Endothelial cell of umbilical vein (primary cell): ENCODE measurements around the gene ATXN1. TPM values are rescaled to one million over a fixed set of nuclear protein-coding genes. Genes with fewer than 3 reads are reported as not detected.

ENCODE experiments used
- BruUV-seq: library from RNA; stranded (reverse); fragments of 400-500 nt; replicated peaks from 2 replicates; lab custom pipeline; 2021; lab: Mats Ljungman, UMichigan
- CTCF ChIA-PET: fragments of 300-600, 350-600 bp; sonication (Branson Sonifier 250); formaldehyde crosslinking; loops from one replicate; lab custom pipeline; 2021; ENCODE audit warnings: antibody characterized with exemption, inconsistent platforms; lab: Charles Lee
- POLR2A ChIA-PET: fragments of 300-600, 350-600 bp; sonication (Branson Sonifier 250); formaldehyde crosslinking; loops from one replicate; lab custom pipeline; 2021; ENCODE audit warnings: antibody characterized with exemption, inconsistent platforms; lab: Charles Lee
- DNase-seq: peaks from one replicate; pipeline ENCODE4 v3.0.0-alpha.2; 2011; ENCODE audit warnings: low read depth, low spot score
- FAIRE-seq: peaks from 2 replicates; lab custom pipeline; 2011; peaks lifted over from hg19 to GRCh38; lab: Jason Lieb, UNC
- H2AFZ ChIP-seq: 2 replicates; pipeline ENCODE4 v1.6.0; 2012; ENCODE audit warnings: low read depth, low read length, control low read depth, inconsistent platforms
- H3K27ac ChIP-seq: 2 replicates; pipeline ENCODE4 v1.5.1; 2011; ENCODE audit warnings: low read depth, mild to moderate bottlenecking, control low read depth, low read length, moderate library complexity; ENCODE audit not compliant: insufficient read depth
- H3K27me3 ChIP-seq, 2 experiments: 2 replicates each; pipeline versions ENCODE4 v1.6.0 to v1.6.1; 2011; ENCODE audit warnings: low read length in 2 of 2, mixed read lengths in 1 of 2; ENCODE audit not compliant: control insufficient read depth in 2 of 2, insufficient read depth in 2 of 2
- H3K36me3 ChIP-seq, 2 experiments: 2 replicates in 1 of 2; 3 replicates in 1 of 2; pipeline ENCODE4 v1.5.1; 2011; ENCODE audit warnings: low read length in 2 of 2, mild to moderate bottlenecking in 1 of 2, moderate library complexity in 1 of 2; ENCODE audit not compliant: control insufficient read depth in 2 of 2, insufficient read depth in 2 of 2; ENCODE audit errors: extremely low read depth in 1 of 2
- H3K4me1 ChIP-seq: 3 replicates; pipeline ENCODE4 v1.5.1; 2011; ENCODE audit warnings: mild to moderate bottlenecking, low read length; ENCODE audit not compliant: control insufficient read depth, insufficient read depth; ENCODE audit errors: extremely low read depth
- H3K4me2 ChIP-seq: 2 replicates; pipeline ENCODE4 v1.6.1; 2011; ENCODE audit warnings: low read length, control low read depth, mixed read lengths; ENCODE audit not compliant: insufficient read depth
- H3K4me3 ChIP-seq, 3 experiments: fragments of 200-600 bp in 1 of 3; sonication (generic), shearing (Covaris generic) in 1 of 3; replicated peaks in 1 of 3; 2 replicates each; pipeline ENCODE4 v1.5.1; 2011 to 2016; ENCODE audit warnings: control low read depth in 3 of 3, low read length in 3 of 3, mild to moderate bottlenecking in 2 of 3, inconsistent platforms in 1 of 3, low read depth in 1 of 3, moderate library complexity in 1 of 3; ENCODE audit not compliant: insufficient read depth in 1 of 3
- H3K79me2 ChIP-seq: 2 replicates; pipeline ENCODE4 v1.6.0; 2012; ENCODE audit warnings: low read length, inconsistent platforms; ENCODE audit not compliant: control insufficient read depth, insufficient read depth
- H3K9ac ChIP-seq: replicated peaks from 2 replicates; pipeline ENCODE3; 2011; ENCODE audit warnings: low read length, control low read depth; ENCODE audit not compliant: insufficient read depth; ENCODE audit errors: extremely low read depth
- H3K9me1 ChIP-seq: replicated peaks from 3 replicates; pipeline ENCODE4 v1.6.0; 2011; ENCODE audit warnings: mild to moderate bottlenecking, low read length; ENCODE audit not compliant: control insufficient read depth, insufficient read depth; ENCODE audit errors: extremely low read depth
- H3K9me3 ChIP-seq: replicated peaks from 2 replicates; pipeline ENCODE4 v1.5.1; 2012; ENCODE audit warnings: low read length, inconsistent platforms; ENCODE audit not compliant: control insufficient read depth, insufficient read depth
- H4K20me1 ChIP-seq: replicated peaks from 2 replicates; pipeline ENCODE3; 2011; ENCODE audit warnings: mild to moderate bottlenecking, low read length; ENCODE audit not compliant: control insufficient read depth, insufficient read depth; ENCODE audit errors: extremely low read depth
- EZH2 ChIP-seq: IDR thresholded peaks from 2 replicates; pipeline ENCODE4 v1.6.1; 2012; ENCODE audit warnings: borderline replicate concordance, low read depth, mild to moderate bottlenecking, moderate library complexity, low read length, inconsistent platforms; ENCODE audit not compliant: severe bottlenecking
- FOS ChIP-seq: IDR thresholded peaks from 2 replicates; pipeline ENCODE4 v1.6.1; 2011; ENCODE audit warnings: mild to moderate bottlenecking, low read length, moderate library complexity, borderline replicate concordance; ENCODE audit not compliant: insufficient read depth
- GATA2 ChIP-seq: IDR thresholded peaks from 2 replicates; pipeline ENCODE4 v1.7.0; 2011; ENCODE audit warnings: low read depth, mild to moderate bottlenecking, moderate library complexity, mixed read lengths, low read length; ENCODE audit not compliant: insufficient read length, insufficient read depth
- JUN ChIP-seq: IDR thresholded peaks from 2 replicates; pipeline ENCODE4 v1.6.1; 2011; ENCODE audit warnings: borderline replicate concordance, low read depth; ENCODE audit not compliant: insufficient read length, insufficient read depth
- MYC ChIP-seq: IDR thresholded peaks from one replicate; pipeline ENCODE4 v1.6.1; 2011; ENCODE audit warnings: mild to moderate bottlenecking, low read depth, low read length
- POLR2A ChIP-seq: IDR thresholded peaks from 2 replicates; pipeline ENCODE4 v1.6.1; 2012; ENCODE audit warnings: low read depth, mild to moderate bottlenecking, control low read depth, low read length
- POLR2AphosphoS5 ChIP-seq: IDR thresholded peaks from 2 replicates; pipeline ENCODE4 v1.6.1; 2012; ENCODE audit warnings: low read depth, mild to moderate bottlenecking, control low read depth, low read length, moderate library complexity; ENCODE audit not compliant: insufficient read depth
- dilution Hi-C: fragments of 300-500 bp; cut with MboI; formaldehyde crosslinking; loops from one replicate; pipeline ENCODE4 v1.15.0; 2019; ENCODE audit warnings: low sequenced_read_pairs; ENCODE audit not compliant: extremely low pct_ligation_motif_present
- intact Hi-C: fragments of 100-400 bp; cut with micrococcal nuclease; formaldehyde crosslinking; loops from one replicate; pipeline ENCODE4 v1.10.0; 2022
- polyA plus RNA-seq, 4 experiments: library from polyadenylated mRNA; depleted of rRNA in 3 of 4; stranded (reverse) in 3 of 4; unstranded in 1 of 4; fragments of >200 nt; gene quantifications; 2 replicates each; pipeline versions ENCODE4 v1.2.1 to v1.2.3, GENCODE V29; 2011 to 2012; ENCODE audit warnings: missing spikeins in 1 of 4
- total RNA-seq: library from RNA; stranded (reverse); gene quantifications from 2 replicates; pipeline ENCODE4 v1.2.3, GENCODE V29; 2021
- TF ChIP-seq, protein P1 (sequence below), 2 donors: IDR thresholded peaks; 1 replicate in 1 of 2; 2 replicates in 1 of 2; pipeline ENCODE4 v1.5.1; 2011; ENCODE audit warnings: low read length in 2 of 2, mild to moderate bottlenecking in 2 of 2, moderate library complexity in 2 of 2, control low read depth in 1 of 2, inconsistent platforms in 1 of 2, low read depth in 1 of 2; ENCODE audit not compliant: insufficient read depth in 1 of 2; ENCODE audit errors: extremely low read depth in 1 of 2
- TF ChIP-seq, protein P2 (sequence below): IDR thresholded peaks from 2 replicates; pipeline ENCODE4 v1.6.1; 2011; ENCODE audit not compliant: insufficient read depth, insufficient read length

ATXN1 gene
- total and polyA plus RNA-seq, 2 donors (not counting 3 experiments of a cell fraction or from before 2014, with no cell fraction given), result 16.4 to 33.0 TPM

DNA sequence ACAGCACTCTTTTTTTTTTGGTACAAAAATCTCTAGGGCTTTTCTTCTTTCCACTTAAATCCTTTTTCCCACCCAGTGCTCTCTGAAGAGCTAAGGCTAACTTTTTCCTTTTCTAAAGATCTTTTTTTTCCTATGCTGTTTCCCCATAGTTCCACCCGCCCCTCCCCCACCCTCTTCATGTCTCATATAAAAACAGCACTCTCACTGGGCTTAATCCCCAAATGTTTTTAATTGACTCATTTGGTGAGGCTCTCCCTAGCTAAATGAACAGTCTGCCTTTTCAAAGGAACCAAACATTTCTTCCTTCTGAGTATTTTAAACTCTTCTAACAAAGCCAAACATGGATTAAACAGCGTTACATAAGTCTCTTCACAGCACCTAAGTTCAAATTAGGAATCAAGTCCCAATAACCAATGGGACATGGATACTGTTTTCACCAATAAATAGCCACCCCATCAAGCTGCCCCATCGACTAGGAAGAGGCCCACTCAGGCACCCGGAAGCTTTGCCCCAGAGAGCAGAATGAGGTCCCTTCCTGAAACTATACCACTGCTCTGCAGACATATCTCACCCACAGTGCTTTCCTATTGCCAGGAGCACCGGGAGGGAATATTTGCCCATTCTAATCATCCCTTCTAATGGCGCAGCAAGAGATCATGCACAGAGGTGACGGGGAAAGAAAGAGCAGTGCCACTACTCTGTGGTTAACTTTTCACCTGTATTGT is 63.7 kb downstream of the ATXN1 start:
- dilution Hi-C loops (no loop called here), intact Hi-C loops (no loop called here)
- BruUV-seq, result no TSS peak
- Histone ChIP-seq H3K79me2 (no peaks in the 10 kb centered on the region), H3K27ac (no peak overlapping the region), H3K27me3 (no peaks in the 10 kb centered on the region), H3K4me1 (no peaks in the 10 kb centered on the region), H3K9me1 (no peaks in the 10 kb centered on the region), H4K20me1 (peaks cover 2% of the 10 kb centered on the region), H3K4me3 (no peak overlapping the region), H3K9ac (no peak overlapping the region), H3K4me2 (no peak overlapping the region), H3K36me3 (no peaks in the 10 kb centered on the region), H2AFZ (no peak overlapping the region), H3K9me3 (no peaks in the 10 kb centered on the region)
- FAIRE-seq, result no peak
- POLR2A ChIA-PET, result interaction anchor here (0.5 kb wide), 1 partner anchor 63 kb away, joined by 4 read pairs; no protein-coding TSS in a partner anchor
- CTCF ChIA-PET, result interaction anchor here (0.7 to 2.1 kb wide), 7 partner anchors 9 to 187 kb away, joined by 3 to 9 read pairs (median 3); partner anchors contain the start of gene ATXN1
- TF ChIP-seq, protein P1, sequence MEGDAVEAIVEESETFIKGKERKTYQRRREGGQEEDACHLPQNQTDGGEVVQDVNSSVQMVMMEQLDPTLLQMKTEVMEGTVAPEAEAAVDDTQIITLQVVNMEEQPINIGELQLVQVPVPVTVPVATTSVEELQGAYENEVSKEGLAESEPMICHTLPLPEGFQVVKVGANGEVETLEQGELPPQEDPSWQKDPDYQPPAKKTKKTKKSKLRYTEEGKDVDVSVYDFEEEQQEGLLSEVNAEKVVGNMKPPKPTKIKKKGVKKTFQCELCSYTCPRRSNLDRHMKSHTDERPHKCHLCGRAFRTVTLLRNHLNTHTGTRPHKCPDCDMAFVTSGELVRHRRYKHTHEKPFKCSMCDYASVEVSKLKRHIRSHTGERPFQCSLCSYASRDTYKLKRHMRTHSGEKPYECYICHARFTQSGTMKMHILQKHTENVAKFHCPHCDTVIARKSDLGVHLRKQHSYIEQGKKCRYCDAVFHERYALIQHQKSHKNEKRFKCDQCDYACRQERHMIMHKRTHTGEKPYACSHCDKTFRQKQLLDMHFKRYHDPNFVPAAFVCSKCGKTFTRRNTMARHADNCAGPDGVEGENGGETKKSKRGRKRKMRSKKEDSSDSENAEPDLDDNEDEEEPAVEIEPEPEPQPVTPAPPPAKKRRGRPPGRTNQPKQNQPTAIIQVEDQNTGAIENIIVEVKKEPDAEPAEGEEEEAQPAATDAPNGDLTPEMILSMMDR (IDR thresholded peaks at IDR 0.05; ENCODE audit: extremely low read depth in 1 of 2, insufficient read depth in 1 of 2, low read depth in 1 of 2, low read length in 2 of 2), result no peak
- TF ChIP-seq JUN (no peak), FOS (no peak), POLR2AphosphoS5 (no peak), EZH2 (no peak), POLR2A (no peak), MYC (no peak), GATA2 (no peak)
- TF ChIP-seq, protein P2, sequence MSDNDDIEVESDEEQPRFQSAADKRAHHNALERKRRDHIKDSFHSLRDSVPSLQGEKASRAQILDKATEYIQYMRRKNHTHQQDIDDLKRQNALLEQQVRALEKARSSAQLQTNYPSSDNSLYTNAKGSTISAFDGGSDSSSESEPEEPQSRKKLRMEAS, result no peak
- DNase-seq, result no peak
